KMS-11 (cell line): ENCODE data around the gene MCTP1.

Source experiments
- H2AFZ ChIP-seq: fragments of 200-600 bp; sonication (generic); 2 replicates; pipeline ENCODE4 v1.6.1; 2016; ENCODE audit warnings: antibody characterized with exemption, mixed run types, low read depth
- H3K27ac ChIP-seq: fragments of 200-600 bp; sonication (generic); 2 replicates; pipeline ENCODE4 v1.6.1; 2016; ENCODE audit warnings: mild to moderate bottlenecking, mixed run types
- H3K27me3 ChIP-seq: fragments of 200-600 bp; sonication (generic); 2 replicates; pipeline ENCODE4 v1.6.1; 2017; ENCODE audit warnings: mild to moderate bottlenecking, low read depth, mixed run types, moderate library complexity; ENCODE audit not compliant: insufficient read depth
- H3K36me3 ChIP-seq: fragments of 200-600 bp; sonication (generic); 2 replicates; pipeline ENCODE4 v1.6.1; 2017; ENCODE audit warnings: mild to moderate bottlenecking, mixed run types; ENCODE audit not compliant: insufficient read depth
- H3K4me1 ChIP-seq: fragments of 200-600 bp; sonication (generic); 2 replicates; pipeline ENCODE4 v1.6.1; 2016; ENCODE audit warnings: mild to moderate bottlenecking, low read depth, mixed run types; ENCODE audit not compliant: poor library complexity, severe bottlenecking
- H3K4me2 ChIP-seq: fragments of 200-600 bp; sonication (generic); 2 replicates; pipeline ENCODE4 v1.7.0; 2016; ENCODE audit warnings: mild to moderate bottlenecking, mixed run types
- H3K4me3 ChIP-seq: fragments of 200-600 bp; sonication (generic); IDR thresholded peaks from 2 replicates; pipeline ENCODE4 v1.6.1; 2017; ENCODE audit warnings: low read depth, low read length, mixed read lengths; ENCODE audit not compliant: insufficient read depth
- H3K79me2 ChIP-seq: fragments of 200-600 bp; sonication (generic); 2 replicates; pipeline ENCODE4 v1.6.1; 2016; ENCODE audit warnings: low read depth, mixed run types; ENCODE audit not compliant: insufficient read depth
- H3K9ac ChIP-seq: fragments of 200-600 bp; sonication (generic); 2 replicates; pipeline ENCODE4 v1.6.1; 2016; ENCODE audit warnings: mild to moderate bottlenecking, mixed run types
- H4K20me1 ChIP-seq: fragments of 200-600 bp; sonication (generic); 2 replicates; pipeline ENCODE4 v1.6.1; 2016; ENCODE audit warnings: mild to moderate bottlenecking, mixed run types; ENCODE audit not compliant: insufficient read depth
- CTCF ChIP-seq: fragments of 200-600 bp; sonication (generic); conservative IDR thresholded peaks from 2 replicates; pipeline ENCODE4 v1.6.1; 2017; ENCODE audit warnings: low read depth, mild to moderate bottlenecking, antibody characterized with exemption, low read length, moderate library complexity, mixed read lengths

Gene MCTP1

GRCh38 chr5:94715768-94716167 is 569.1 kb downstream of the MCTP1 start:
- H3K9ac ChIP-seq = no peak overlapping the region
- no peaks in the 10 kb centered on the region for H3K36me3 ChIP-seq
- no peak overlapping the region for H3K27ac ChIP-seq
- no peaks in the 10 kb centered on the region for H4K20me1 ChIP-seq
- no peak overlapping the region for H2AFZ ChIP-seq
- no peak for TF ChIP-seq CTCF
- H3K4me3 ChIP-seq = no peak overlapping the region
- H3K4me2 ChIP-seq = no peak overlapping the region
- peaks cover 6% of the 10 kb centered on the region for H3K4me1 ChIP-seq
- H3K79me2 ChIP-seq = no peaks in the 10 kb centered on the region
- H3K27me3 ChIP-seq = no peaks in the 10 kb centered on the region

- Histone ChIP-seq H4K20me1 (no peaks in the 10 kb centered on the region), H3K9ac (no peak overlapping the region), H3K36me3 (no peaks in the 10 kb centered on the region), H3K4me2 (no peak overlapping the region), H3K4me3 (no peak overlapping the region), H3K27me3 (no peaks in the 10 kb centered on the region), H3K27ac (no peak overlapping the region), H3K4me1 (peaks cover 17% of the 10 kb centered on the region), H2AFZ (no peak overlapping the region), H3K79me2 (no peaks in the 10 kb centered on the region)
- TF ChIP-seq CTCF = no peak
Measured at GRCh38 chr5:94711785-94712184, 573.1 kb downstream of the MCTP1 start.

GRCh38 chr5:94709277-94709676 is 575.6 kb downstream of the MCTP1 start:
- Histone ChIP-seq H3K9ac (no peak overlapping the region), H3K79me2 (no peaks in the 10 kb centered on the region), H3K4me1 (peaks cover 42% of the 10 kb centered on the region), H3K4me3 (no peak overlapping the region), H2AFZ (no peak overlapping the region), H3K27ac (no peak overlapping the region), H3K27me3 (no peaks in the 10 kb centered on the region), H4K20me1 (no peaks in the 10 kb centered on the region), H3K4me2 (no peak overlapping the region), H3K36me3 (no peaks in the 10 kb centered on the region)
- no peak for TF ChIP-seq CTCF

GRCh38 chr5:94707359-94707758 is 577.5 kb downstream of the MCTP1 start:
- no peaks in the 10 kb centered on the region for H3K27me3 ChIP-seq
- H3K36me3 ChIP-seq = no peaks in the 10 kb centered on the region
- TF ChIP-seq CTCF = no peak
- H3K79me2 ChIP-seq = no peaks in the 10 kb centered on the region
- no peak overlapping the region for H3K9ac ChIP-seq
- H3K27ac ChIP-seq = peak overlapping the region; percentile 47
- H2AFZ ChIP-seq = no peak overlapping the region
- peak overlapping the region; percentile 65 for H3K4me2 ChIP-seq
- H3K4me1 ChIP-seq = peaks cover 62% of the 10 kb centered on the region
- H3K4me3 ChIP-seq = no peak overlapping the region
- no peaks in the 10 kb centered on the region for H4K20me1 ChIP-seq
